Fibroblast of pulmonary artery (primary cell): Measurements from ENCODE around the gene RENBP.

Experiments used
- DNase-seq: peaks from one replicate; pipeline ENCODE4 v3.0.0-alpha.2; 2010; ENCODE audit warnings: low read depth
- H3K4me3 ChIP-seq: replicated peaks from 2 replicates; pipeline ENCODE4 v1.5.1; 2011; ENCODE audit warnings: low read depth, mild to moderate bottlenecking, control low read depth, low read length, moderate library complexity
- CTCF ChIP-seq: IDR thresholded peaks from 2 replicates; pipeline ENCODE4 v1.5.1; 2011; ENCODE audit warnings: mild to moderate bottlenecking, control low read depth, low read length, inconsistent platforms; ENCODE audit errors: missing control alignments

RENBP gene

GRCh38 chrX:153944140-153944799 is at the start of gene RENBP:
Gene RENBP (minus strand): TSS chrX:153944643. CDS start chrX:153944610, 33 bp downstream.
- no peak for DNase-seq
- H3K4me3 ChIP-seq: peak within 1 kb of the TSS; percentile 7
- no peak for TF ChIP-seq CTCF

- DNase-seq: no peak
- no peak for TF ChIP-seq CTCF
- no peak overlapping the region for H3K4me3 ChIP-seq
Observed at GRCh38 chrX:153993978-153994377, 49.5 kb upstream of the RENBP start.

- no peak for DNase-seq
- no peak for TF ChIP-seq CTCF
- H3K4me3 ChIP-seq: no peak overlapping the region
Observed at GRCh38 chrX:153993079-153993478, 48.6 kb upstream of the RENBP start.

GRCh38 chrX:153992180-153992579 is 47.7 kb upstream of the RENBP start:
- no peak for TF ChIP-seq CTCF
- H3K4me3 ChIP-seq: no peak overlapping the region
- DNase-seq: no peak

- TF ChIP-seq CTCF: no peak
- no peak for DNase-seq
- no peak overlapping the region for H3K4me3 ChIP-seq
Observed at GRCh38 chrX:153991013-153991580, 46.7 kb upstream of the RENBP start.

- DNase-seq: no peak
- TF ChIP-seq CTCF: no peak
- no peak overlapping the region for H3K4me3 ChIP-seq
Observed at GRCh38 chrX:153989973-153990655, 45.7 kb upstream of the RENBP start.
